Stimulated activated CD4-positive, alpha-beta T cell treated with anti-CD3 and anti-CD28 coated beads, Interleukin-15, amount 100 ng/mL, for 48 hours (primary cell): Measurements from ENCODE around the gene SPNS1.
"Not testable (repeated sequence)": the region's sequence is repeated elsewhere in the genome, so short reads cannot be mapped to it uniquely, and the experiment has no call there.

Experiments
- DNase-seq, 2 donors: peaks; one replicate each; pipeline ENCODE4 v3.0.0-alpha.2; 2020; ENCODE audit warnings: low read depth in 2 of 2

Gene SPNS1, protein sequence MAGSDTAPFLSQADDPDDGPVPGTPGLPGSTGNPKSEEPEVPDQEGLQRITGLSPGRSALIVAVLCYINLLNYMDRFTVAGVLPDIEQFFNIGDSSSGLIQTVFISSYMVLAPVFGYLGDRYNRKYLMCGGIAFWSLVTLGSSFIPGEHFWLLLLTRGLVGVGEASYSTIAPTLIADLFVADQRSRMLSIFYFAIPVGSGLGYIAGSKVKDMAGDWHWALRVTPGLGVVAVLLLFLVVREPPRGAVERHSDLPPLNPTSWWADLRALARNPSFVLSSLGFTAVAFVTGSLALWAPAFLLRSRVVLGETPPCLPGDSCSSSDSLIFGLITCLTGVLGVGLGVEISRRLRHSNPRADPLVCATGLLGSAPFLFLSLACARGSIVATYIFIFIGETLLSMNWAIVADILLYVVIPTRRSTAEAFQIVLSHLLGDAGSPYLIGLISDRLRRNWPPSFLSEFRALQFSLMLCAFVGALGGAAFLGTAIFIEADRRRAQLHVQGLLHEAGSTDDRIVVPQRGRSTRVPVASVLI

DNA sequence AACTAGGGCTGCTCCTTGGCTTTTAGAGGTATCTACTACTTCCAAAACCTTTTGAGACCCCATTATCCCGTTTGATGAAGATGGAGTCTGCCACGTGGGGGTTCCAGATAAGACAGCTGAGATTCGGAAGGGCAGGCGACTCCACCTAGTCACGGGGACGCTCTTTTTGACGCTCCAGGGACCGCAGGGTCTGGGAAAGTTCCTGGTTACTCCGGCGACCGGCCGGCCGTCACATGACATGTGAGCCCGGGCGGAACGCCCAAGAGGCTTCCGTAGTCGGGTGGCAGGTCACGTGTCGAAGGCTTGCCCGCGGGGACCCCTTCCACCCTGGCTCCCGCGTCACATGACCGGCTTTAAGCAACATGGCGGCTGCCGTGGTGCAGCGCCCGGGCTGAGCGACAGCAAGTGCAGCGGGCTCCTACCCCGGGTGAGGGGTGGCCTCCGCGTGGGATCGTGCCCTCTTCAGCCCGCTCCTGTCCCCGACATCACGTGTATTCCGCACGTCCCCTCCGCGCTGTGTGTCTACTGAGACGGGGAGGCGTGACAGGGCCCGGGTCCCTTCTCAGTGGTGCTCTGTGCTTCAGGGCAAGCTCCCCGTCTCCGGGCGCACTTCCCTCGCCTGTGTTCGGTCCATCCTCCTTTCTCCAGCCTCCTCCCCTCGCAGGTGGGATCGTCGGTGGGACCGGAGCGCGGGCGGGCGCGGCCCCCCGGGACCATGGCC, at the start of gene SPNS1:
TSS of gene SPNS1 (plus strand) at position 342 of the 721 bp plus-strand sequence. CDS start at position 716, 374 bp downstream.
- DNase-seq: peak; percentile 93 to 94

DNA sequence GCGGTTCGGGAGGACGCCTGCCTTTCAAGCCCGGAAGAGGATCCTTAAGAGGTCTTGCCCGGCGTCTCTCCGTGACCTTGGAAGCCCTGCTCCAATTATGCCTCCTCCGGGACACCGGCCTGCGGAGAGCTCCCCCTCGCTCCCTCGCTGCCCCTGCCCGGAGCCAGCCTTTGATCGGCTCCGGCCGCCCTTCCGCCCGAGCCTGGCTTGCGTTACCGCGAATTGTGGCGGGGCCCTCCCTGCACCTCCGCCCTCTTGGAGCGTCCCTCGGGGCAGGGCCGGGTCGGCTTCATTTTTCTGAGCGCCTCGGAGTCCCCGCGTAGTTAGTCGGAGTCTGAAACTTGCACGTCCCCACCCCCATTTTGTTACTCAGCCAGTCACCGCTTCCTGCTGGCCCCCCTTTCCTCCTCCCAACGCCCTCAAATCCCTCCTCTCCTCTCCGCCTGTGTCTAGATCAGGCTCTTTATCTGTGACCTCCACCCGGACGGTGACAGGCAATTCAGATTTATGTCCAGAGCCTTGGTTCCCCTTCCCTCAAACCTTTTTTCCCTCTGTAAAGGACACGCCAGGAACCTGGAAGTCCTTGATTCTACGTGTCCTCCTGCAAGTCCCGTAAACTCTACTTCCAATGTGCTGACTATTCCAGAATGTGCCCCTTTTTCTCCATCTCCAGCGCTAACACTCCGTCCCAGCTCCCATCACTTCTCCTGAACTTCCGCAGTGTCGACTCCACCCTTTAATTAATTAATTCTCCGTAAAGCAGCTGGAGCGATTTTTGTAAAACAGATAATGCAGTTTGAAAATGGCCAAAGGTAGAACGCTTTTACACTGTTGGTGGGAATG, 49.0 kb upstream of the SPNS1 start:
- peak; percentile 76 to 77 for DNase-seq

DNA sequence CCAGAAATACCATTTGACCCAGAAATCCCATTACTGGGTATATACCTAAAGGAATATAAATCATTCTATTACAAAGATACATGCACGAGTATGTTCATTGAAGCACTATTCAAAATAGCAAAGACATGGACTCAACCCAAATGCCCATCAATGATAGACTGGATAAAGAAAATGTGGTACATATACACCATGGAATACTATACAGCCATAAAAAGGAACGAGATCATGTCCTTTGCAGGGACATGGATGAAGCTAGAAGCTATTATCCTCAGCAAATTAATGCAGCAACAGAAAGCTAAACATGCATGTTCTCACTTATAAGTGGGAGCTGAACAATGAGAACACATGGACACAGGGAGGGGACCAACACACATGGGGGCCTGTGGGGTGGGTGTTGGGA, 48.3 kb upstream of the SPNS1 start:
- DNase-seq: not testable (repeated sequence)

DNA sequence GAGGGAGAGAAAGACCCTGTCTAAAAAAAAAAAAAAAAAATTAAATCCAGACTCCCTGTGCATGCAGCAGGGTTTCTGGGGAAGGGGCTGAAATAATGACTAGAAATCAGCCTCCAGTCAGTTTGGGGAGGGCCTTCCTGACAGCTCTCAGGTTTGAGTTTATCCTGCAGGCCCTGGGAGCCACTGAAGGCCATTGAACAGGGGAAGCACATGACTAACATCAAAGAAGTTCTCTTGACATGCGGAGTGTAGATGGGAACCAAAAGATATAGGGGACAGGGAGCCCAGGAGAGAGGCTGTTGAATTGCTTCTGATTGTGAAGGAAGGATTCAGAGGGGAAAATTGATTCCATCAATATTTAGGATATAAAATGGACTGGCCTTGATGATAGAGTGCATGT, 46.8 kb upstream of the SPNS1 start:
- no peak for DNase-seq

DNA sequence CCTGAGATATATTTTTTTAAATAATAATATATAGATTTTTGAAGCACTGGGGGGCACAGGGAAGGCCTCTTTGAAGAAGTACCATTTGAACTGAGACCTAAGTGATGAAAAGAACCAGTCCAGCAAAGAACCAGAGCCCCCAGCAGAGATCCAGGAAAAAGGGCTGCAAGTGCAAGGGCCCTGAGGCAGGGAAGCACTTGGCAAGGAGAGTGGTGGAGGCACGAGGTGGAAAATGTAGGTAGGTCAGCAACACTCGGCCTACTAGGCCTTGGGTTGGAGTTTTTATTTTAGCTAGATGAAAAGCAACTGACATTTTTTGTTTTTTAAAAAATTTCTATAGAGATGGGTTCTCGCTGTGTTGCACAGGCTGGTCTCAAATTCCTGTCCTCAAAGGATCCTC, 44.4 kb upstream of the SPNS1 start:
- no peak for DNase-seq

DNA sequence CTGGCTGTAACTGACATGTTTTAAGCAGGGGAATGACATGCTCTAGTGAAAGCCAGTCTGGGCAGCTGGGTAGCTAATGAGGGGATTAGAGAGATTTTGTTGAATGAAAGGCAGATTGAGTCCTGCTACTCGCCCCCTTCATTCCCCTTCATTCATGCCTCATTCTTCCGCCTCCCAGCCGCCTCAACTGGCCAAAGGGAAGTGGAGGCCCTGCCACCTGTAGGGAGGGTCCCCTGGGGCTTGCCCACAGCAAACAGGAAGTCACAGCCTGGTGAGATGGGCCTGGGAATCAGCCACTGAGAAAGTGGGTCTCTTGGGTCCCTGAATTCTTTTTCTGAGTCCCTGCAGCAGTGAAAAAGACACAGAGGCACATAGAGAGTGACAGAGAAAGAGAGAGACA, 43.9 kb upstream of the SPNS1 start:
- no peak for DNase-seq

DNA sequence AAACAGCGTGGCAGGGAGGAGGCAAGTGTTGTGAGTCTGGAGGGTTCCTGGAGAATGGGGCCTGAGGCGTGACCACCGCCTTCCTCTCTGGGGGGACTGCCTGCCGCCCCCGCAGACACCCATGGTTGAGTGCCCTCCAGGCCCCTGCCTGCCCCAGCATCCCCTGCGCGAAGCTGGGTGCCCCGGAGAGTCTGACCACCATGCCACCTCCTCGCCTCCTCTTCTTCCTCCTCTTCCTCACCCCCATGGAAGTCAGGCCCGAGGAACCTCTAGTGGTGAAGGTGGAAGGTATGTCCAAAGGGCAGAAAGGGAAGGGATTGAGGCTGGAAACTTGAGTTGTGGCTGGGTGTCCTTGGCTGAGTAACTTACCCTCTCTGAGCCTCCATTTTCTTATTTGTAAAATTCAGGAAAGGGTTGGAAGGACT, 42.8 kb upstream of the SPNS1 start, which contains the start of gene CD19:
TSS of gene CD19 (plus strand) at position 171 of the 425 bp plus-strand sequence. CDS start at position 201, 30 bp downstream.
- no peak for DNase-seq

DNA sequence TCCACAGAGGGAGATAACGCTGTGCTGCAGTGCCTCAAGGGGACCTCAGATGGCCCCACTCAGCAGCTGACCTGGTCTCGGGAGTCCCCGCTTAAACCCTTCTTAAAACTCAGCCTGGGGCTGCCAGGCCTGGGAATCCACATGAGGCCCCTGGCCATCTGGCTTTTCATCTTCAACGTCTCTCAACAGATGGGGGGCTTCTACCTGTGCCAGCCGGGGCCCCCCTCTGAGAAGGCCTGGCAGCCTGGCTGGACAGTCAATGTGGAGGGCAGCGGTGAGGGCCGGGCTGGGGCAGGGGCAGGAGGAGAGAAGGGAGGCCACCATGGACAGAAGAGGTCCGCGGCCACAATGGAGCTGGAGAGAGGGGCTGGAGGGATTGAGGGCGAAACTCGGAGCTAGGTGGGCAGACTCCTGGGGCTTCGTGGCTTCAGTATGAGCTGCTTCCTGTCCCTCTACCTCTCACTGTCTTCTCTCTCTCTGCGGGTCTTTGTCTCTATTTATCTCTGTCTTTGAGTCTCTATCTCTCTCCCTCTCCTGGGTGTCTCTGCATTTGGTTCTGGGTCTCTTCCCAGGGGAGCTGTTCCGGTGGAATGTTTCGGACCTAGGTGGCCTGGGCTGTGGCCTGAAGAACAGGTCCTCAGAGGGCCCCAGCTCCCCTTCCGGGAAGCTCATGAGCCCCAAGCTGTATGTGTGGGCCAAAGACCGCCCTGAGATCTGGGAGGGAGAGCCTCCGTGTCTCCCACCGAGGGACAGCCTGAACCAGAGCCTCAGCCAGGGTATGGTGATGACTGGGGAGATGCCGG, 42.0 kb upstream of the SPNS1 start:
- no peak for DNase-seq

DNA sequence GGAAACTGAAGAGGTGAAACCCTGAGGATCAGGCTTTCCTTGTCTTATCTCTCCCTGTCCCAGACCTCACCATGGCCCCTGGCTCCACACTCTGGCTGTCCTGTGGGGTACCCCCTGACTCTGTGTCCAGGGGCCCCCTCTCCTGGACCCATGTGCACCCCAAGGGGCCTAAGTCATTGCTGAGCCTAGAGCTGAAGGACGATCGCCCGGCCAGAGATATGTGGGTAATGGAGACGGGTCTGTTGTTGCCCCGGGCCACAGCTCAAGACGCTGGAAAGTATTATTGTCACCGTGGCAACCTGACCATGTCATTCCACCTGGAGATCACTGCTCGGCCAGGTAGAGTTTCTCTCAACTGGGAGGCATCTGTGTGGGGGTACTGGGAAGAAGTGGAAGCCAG, 41.4 kb upstream of the SPNS1 start:
- DNase-seq: no peak

DNA sequence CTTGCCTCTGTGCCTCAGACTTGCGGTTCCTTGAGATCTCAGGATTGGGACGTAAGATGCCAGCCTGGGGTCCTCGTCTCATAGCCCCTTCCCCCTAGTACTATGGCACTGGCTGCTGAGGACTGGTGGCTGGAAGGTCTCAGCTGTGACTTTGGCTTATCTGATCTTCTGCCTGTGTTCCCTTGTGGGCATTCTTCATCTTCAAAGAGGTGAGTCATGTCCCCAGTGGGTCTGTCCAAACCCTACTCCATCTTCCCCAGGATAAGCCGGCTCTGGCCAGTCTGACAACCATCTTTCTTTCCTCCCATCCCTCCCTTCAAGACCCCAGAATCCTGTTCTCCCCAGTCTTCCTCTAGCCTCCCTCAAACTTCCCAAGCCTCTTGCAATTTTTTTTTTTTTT, 39.2 kb upstream of the SPNS1 start:
- no peak for DNase-seq

DNA sequence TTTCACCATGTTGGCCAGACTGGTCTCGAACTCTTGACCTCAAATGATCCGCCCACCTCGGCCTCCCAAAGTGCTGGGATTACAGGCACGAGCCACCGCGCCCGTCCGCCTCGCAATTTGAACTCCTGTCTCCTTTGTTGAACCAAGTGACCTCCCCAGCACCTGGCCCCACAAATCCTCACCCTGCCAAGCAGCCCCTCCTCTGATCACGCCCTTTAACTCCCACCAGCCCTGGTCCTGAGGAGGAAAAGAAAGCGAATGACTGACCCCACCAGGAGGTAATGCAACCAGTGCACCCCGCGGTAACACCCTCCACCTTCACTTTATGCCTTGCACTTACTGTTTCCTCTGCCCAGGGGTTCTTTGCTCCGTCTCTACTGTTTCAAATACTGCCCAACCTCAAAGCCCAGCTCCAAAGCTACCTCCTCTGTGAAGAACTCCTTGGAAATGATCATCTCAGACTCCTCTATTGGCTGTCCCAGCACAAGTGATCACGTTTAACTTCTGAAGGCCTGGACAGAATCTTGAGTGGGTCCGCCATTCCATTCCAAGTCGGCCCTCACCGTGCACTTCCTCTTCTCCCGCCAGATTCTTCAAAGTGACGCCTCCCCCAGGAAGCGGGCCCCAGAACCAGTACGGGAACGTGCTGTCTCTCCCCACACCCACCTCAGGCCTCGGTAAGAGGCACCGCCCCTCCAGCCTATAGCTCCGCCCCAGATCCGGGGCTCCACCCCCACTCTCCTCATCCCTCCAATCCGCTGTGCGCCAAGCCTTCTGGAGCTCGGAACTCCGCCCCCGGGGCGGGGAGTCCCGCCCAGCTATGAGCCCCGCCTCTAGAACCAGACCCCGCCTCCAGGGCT, 38.4 kb upstream of the SPNS1 start:
- peak; percentile 88 to 89 for DNase-seq

DNA sequence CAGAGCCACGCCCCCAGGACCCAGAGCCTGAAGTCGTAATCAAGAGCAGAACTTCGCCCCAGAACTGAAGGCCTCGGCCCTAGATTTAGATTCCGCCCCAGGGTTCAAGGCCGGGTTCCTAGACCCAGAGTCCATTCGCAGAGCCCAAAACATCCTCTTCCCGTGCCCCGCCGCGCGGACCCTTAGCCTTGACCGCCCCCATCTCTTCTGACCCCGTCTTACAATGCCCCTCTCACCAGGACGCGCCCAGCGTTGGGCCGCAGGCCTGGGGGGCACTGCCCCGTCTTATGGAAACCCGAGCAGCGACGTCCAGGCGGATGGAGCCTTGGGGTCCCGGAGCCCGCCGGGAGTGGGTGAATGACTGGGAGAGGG, 37.8 kb upstream of the SPNS1 start:
- no peak for DNase-seq

DNA sequence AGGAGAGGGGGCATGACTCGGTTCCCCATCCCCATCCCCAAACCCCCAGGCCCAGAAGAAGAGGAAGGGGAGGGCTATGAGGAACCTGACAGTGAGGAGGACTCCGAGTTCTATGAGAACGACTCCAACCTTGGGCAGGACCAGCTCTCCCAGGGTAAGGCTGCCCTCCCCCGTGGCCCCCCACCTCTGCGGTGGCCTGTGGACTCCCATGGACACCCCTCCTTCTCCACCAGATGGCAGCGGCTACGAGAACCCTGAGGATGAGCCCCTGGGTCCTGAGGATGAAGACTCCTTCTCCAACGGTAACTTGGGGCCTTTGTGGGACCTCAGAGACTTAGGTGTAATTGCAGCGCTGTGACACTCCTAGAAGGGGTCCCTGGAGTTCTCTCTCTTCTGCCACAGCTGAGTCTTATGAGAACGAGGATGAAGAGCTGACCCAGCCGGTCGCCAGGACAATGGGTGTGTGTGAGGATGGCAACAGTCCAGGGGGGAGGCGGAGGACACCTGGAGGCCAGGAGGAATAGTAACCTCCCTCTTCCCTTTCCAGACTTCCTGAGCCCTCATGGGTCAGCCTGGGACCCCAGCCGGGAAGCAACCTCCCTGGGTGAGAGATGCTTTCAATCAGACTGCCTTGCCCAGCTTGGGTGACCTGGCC, 37.2 kb upstream of the SPNS1 start:
- no peak for DNase-seq

DNA sequence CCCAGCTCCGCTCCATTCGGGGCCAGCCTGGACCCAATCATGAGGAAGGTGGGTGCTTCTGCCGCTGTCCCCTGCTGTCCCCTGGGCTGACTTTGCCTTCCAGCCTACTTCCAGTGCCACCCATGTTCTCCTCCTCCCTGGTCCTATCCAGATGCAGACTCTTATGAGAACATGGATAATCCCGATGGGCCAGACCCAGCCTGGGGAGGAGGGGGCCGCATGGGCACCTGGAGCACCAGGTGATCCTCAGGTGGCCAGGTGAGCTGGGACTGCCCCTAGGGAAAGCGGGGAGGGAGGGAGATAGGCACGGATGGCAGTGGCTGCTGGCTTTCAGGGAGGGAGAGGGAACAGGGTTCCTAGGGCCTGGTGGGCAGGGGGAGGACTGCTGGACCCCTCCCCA, 35.9 kb upstream of the SPNS1 start:
- no peak for DNase-seq

DNA sequence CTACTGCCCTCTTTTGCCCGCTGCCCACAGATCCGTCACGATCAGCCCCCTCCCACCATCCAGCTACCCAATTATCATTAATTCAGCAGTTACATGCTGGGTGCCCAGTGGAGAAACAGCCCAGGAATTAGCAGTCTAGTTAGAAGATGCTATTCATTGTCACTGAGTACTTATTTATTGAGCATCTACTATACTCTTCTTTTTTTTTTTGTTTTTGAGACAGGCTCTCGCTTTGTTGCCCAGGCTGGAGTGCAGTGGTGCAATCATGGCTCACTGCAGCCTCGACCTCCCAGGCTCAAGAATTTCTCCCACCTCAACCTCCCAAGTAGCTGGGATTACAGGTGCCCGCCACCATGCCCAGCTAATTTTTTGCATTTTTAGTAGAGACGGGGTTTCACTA, 34.8 kb upstream of the SPNS1 start:
- not testable (repeated sequence) for DNase-seq

DNA sequence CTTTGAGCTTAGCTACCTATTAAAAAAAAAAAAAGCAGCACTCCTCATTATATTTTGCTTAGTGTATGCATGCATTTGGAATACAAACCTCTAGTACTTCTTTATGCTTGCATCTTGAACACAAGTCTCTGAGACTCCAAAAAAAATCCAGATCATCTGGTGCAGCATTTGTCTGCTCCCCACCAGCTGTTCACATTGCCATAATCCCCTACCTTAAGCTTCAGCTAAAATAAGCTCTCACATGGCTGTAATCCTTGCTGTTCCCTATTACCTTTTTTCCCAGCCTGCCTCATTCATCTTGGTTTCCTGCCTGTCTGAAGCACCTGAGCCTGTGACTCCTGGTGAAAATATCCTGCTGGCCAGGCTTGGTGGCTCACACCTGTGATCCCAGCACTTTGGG, 31.3 kb upstream of the SPNS1 start:
- no peak for DNase-seq

DNA sequence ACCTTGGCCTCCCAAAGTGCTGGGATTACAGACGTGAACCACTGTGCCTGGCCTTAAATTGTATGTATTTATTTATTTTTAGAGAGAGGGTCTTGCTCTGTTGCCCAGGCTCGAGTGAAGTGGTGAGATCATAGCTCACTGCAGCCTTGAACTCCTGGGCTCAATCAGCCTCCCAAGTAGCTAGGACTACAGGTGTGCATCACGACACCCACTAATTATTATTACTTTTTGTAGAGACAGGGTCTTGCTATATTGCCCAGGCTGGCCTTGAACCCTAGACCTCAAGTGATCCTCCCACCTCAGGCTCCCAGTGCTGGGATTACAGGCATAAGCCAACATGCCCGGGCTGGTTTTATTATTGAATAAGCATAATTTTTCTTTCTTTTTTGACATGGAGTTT, 27.9 kb upstream of the SPNS1 start:
- DNase-seq: no peak

DNA sequence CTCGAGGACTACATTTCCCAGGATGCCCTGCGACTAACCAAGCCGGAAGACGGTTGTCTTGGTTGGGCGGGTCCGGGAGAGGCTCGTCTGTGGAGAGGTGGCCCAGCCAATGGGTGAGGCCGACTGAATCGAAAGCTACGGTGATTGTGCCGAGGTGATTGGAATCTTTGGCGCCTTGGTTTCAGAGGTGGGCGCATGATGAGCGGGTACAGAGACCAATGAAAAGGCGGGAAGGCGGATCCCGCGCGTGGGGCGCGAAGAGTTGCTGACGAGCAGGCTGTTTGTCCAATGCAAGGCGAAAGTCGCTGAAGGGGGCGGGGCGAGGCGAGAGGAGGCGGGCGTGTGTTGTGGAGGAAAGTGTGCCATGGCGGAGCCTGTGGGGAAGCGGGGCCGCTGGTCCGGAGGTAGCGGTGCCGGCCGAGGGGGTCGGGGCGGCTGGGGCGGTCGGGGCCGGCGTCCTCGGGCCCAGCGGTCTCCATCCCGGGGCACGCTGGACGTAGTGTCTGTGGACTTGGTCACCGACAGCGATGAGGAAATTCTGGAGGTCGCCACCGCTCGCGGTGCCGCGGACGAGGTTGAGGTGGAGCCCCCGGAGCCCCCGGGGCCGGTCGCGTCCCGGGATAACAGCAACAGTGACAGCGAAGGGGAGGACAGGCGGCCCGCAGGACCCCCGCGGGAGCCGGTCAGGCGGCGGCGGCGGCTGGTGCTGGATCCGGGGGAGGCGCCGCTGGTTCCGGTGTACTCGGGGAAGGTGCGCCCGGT, 23.7 kb upstream of the SPNS1 start, which contains the start of gene NFATC2IP:
TSS of gene NFATC2IP (plus strand) at position 290 of the 762 bp plus-strand sequence. CDS start at position 365, 75 bp downstream.
- DNase-seq: peak; percentile 99 to 100
